ENCODE data around the gene STRIP2. TPM values are rescaled to one million over a fixed set of nuclear protein-coding genes. Genes with fewer than 3 reads are reported as not detected.

STRIP2 gene
- total and polyA plus RNA-seq, 2 experiments from 2014 or later = 4.7 to 10.6 TPM

GRCh38 chr7:129498021-129498420 is 63.8 kb downstream of the STRIP2 start (continued):
- TF ChIP-seq, protein P1, sequence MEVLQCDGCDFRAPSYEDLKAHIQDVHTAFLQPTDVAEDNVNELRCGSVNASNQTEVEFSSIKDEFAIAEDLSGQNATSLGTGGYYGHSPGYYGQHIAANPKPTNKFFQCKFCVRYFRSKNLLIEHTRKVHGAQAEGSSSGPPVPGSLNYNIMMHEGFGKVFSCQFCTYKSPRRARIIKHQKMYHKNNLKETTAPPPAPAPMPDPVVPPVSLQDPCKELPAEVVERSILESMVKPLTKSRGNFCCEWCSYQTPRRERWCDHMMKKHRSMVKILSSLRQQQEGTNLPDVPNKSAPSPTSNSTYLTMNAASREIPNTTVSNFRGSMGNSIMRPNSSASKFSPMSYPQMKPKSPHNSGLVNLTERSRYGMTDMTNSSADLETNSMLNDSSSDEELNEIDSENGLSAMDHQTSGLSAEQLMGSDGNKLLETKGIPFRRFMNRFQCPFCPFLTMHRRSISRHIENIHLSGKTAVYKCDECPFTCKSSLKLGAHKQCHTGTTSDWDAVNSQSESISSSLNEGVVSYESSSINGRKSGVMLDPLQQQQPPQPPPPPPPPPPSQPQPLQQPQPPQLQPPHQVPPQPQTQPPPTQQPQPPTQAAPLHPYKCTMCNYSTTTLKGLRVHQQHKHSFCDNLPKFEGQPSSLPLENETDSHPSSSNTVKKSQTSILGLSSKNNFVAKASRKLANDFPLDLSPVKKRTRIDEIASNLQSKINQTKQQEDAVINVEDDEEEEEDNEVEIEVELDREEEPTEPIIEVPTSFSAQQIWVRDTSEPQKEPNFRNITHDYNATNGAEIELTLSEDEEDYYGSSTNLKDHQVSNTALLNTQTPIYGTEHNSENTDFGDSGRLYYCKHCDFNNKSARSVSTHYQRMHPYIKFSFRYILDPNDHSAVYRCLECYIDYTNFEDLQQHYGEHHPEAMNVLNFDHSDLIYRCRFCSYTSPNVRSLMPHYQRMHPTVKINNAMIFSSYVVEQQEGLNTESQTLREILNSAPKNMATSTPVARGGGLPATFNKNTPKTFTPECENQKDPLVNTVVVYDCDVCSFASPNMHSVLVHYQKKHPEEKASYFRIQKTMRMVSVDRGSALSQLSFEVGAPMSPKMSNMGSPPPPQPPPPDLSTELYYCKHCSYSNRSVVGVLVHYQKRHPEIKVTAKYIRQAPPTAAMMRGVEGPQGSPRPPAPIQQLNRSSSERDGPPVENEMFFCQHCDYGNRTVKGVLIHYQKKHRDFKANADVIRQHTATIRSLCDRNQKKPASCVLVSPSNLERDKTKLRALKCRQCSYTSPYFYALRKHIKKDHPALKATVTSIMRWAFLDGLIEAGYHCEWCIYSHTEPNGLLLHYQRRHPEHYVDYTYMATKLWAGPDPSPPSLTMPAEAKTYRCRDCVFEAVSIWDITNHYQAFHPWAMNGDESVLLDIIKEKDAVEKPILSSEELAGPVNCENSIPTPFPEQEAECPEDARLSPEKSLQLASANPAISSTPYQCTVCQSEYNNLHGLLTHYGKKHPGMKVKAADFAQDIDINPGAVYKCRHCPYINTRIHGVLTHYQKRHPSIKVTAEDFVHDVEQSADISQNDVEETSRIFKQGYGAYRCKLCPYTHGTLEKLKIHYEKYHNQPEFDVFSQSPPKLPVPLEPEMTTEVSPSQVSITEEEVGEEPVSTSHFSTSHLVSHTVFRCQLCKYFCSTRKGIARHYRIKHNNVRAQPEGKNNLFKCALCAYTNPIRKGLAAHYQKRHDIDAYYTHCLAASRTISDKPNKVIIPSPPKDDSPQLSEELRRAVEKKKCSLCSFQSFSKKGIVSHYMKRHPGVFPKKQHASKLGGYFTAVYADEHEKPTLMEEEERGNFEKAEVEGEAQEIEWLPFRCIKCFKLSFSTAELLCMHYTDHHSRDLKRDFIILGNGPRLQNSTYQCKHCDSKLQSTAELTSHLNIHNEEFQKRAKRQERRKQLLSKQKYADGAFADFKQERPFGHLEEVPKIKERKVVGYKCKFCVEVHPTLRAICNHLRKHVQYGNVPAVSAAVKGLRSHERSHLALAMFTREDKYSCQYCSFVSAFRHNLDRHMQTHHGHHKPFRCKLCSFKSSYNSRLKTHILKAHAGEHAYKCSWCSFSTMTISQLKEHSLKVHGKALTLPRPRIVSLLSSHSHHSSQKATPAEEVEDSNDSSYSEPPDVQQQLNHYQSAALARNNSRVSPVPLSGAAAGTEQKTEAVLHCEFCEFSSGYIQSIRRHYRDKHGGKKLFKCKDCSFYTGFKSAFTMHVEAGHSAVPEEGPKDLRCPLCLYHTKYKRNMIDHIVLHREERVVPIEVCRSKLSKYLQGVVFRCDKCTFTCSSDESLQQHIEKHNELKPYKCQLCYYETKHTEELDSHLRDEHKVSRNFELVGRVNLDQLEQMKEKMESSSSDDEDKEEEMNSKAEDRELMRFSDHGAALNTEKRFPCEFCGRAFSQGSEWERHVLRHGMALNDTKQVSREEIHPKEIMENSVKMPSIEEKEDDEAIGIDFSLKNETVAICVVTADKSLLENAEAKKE (CRISPR knock-in tag; IDR thresholded peaks at IDR 0.05) = no peak
- TF ChIP-seq CTCF (conservative IDR thresholded peaks at IDR 0.05; ENCODE audit: low read depth in 2 of 2) (no peak), JUNB (IDR thresholded peaks at IDR 0.05; ENCODE audit: unreplicated experiment) (no peak)

GRCh38 chr7:129499999-129500398 is 65.8 kb downstream of the STRIP2 start:
- no peak for DNase-seq (ENCODE audit: low spot score)
- Histone ChIP-seq H3K36me3 (ENCODE audit: insufficient read depth) (no peaks in the 10 kb centered on the region), H3K79me2 (replicated peaks; ENCODE audit: insufficient read depth) (no peaks in the 10 kb centered on the region), H4K20me1 (replicated peaks; ENCODE audit: insufficient read depth) (no peaks in the 10 kb centered on the region), H3K4me2 (no peak overlapping the region), H3K9me2 (ENCODE audit: insufficient read depth) (no peaks in the 10 kb centered on the region), H3K27ac (ENCODE audit: low read depth) (no peak overlapping the region), H2AFZ (no peak overlapping the region), H3F3A (replicated peaks; ENCODE audit: low read depth) (peaks cover 15% of the 10 kb centered on the region; the same call in 1 of the 2 replicates), H3K27me3 (ENCODE audit: insufficient read depth) (peaks cover 36% of the 10 kb centered on the region), H3K4me3 (no peak overlapping the region), H3K4me1 (ENCODE audit: insufficient read depth) (peaks cover 9% of the 10 kb centered on the region)
- Mint-ChIP-seq H3K27me3 (ENCODE audit: insufficient read depth, low read depth, poor library complexity) (peaks cover 32% of the 10 kb centered on the region), H3K9me3 (no peaks in the 10 kb centered on the region; the same call in 1 of the 3 replicates), H3K4me1 (peaks cover 4% of the 10 kb centered on the region), H3K27ac (no peak overlapping the region), H3K36me3 (ENCODE audit: low read depth) (no peaks in the 10 kb centered on the region; the same call in 2 of the 3 replicates), H3K4me3 (no peak overlapping the region)
- ATAC-seq = no peak
- TF ChIP-seq POLR2AphosphoS5 (IDR thresholded peaks at IDR 0.05; ENCODE audit: low read depth) (no peak), CREB1 (CRISPR knock-in tag; IDR thresholded peaks at IDR 0.05; ENCODE audit: low read depth) (no peak), NANOG (IDR thresholded peaks at IDR 0.05; ENCODE audit: borderline replicate concordance) (no peak), ZNF331 (CRISPR knock-in tag; IDR thresholded peaks at IDR 0.05; ENCODE audit: low read depth) (no peak), STAT1 (IDR thresholded peaks at IDR 0.05; ENCODE audit: unreplicated experiment) (no peak), CTCF (conservative IDR thresholded peaks at IDR 0.05; ENCODE audit: low read depth in 2 of 2) (no peak), JUNB (IDR thresholded peaks at IDR 0.05; ENCODE audit: unreplicated experiment) (no peak), EZH2phosphoT487 (IDR thresholded peaks at IDR 0.05; ENCODE audit: unreplicated experiment) (no peak)
- TF ChIP-seq, protein P2, sequence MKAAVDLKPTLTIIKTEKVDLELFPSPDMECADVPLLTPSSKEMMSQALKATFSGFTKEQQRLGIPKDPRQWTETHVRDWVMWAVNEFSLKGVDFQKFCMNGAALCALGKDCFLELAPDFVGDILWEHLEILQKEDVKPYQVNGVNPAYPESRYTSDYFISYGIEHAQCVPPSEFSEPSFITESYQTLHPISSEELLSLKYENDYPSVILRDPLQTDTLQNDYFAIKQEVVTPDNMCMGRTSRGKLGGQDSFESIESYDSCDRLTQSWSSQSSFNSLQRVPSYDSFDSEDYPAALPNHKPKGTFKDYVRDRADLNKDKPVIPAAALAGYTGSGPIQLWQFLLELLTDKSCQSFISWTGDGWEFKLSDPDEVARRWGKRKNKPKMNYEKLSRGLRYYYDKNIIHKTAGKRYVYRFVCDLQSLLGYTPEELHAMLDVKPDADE (IDR thresholded peaks at IDR 0.05) = no peak
